Measurements from ENCODE around the gene ZFP64.

- no peak for TF ChIP-seq CTCF (IDR thresholded peaks at IDR 0.05)
- no peak for TF ChIP-seq EZH2 (IDR thresholded peaks at IDR 0.05)
These were observed 59.2 kb downstream of the ZFP64 start for GRCh38 chr20:52132337-52132736.

Measured in neural progenitor cell (in vitro differentiated cells).